Measurements from ENCODE around the gene GFRA1.
A peak's percentile ranks its signal among the peaks of the same experiment; 100 is the strongest.

Gene GFRA1

GRCh38 chr10:116106611-116107010 is 166.4 kb downstream of the GFRA1 start:
- DNase-seq (ENCODE audit: low read depth), result no peak
- H3K4me3 ChIP-seq (ENCODE audit: control insufficient read depth, low read depth, low read length), result no peak overlapping the region
- TF ChIP-seq, protein P1, sequence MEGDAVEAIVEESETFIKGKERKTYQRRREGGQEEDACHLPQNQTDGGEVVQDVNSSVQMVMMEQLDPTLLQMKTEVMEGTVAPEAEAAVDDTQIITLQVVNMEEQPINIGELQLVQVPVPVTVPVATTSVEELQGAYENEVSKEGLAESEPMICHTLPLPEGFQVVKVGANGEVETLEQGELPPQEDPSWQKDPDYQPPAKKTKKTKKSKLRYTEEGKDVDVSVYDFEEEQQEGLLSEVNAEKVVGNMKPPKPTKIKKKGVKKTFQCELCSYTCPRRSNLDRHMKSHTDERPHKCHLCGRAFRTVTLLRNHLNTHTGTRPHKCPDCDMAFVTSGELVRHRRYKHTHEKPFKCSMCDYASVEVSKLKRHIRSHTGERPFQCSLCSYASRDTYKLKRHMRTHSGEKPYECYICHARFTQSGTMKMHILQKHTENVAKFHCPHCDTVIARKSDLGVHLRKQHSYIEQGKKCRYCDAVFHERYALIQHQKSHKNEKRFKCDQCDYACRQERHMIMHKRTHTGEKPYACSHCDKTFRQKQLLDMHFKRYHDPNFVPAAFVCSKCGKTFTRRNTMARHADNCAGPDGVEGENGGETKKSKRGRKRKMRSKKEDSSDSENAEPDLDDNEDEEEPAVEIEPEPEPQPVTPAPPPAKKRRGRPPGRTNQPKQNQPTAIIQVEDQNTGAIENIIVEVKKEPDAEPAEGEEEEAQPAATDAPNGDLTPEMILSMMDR (conservative IDR thresholded peaks at IDR 0.05; ENCODE audit: control insufficient read depth, insufficient read depth, low read depth, low read length), result no peak

DNA sequence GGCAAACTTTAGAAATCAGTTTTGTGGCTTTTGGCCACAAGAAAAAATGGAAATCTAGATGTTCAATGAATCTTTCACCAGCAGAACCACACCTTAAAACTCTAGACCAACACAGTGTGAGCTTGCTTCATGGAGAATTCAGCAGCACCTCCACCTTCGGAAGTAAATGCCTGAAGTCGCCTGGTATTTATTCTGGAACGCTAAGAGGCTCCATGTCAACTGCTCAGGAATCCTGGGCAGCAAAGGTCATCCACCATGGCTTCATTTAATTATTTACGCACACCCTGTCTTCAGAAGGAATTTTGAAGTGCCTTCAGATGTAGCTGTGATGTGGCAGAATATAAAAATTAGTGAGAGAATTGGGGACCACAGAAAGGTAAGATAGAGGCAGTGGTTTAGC is 167.7 kb downstream of the GFRA1 start:
- TF ChIP-seq, protein P1 (conservative IDR thresholded peaks at IDR 0.05; ENCODE audit: control insufficient read depth, insufficient read depth, low read depth, low read length), result no peak
- H3K4me3 ChIP-seq (ENCODE audit: control insufficient read depth, low read depth, low read length), result no peak overlapping the region
- DNase-seq (ENCODE audit: low read depth), result no peak

DNA sequence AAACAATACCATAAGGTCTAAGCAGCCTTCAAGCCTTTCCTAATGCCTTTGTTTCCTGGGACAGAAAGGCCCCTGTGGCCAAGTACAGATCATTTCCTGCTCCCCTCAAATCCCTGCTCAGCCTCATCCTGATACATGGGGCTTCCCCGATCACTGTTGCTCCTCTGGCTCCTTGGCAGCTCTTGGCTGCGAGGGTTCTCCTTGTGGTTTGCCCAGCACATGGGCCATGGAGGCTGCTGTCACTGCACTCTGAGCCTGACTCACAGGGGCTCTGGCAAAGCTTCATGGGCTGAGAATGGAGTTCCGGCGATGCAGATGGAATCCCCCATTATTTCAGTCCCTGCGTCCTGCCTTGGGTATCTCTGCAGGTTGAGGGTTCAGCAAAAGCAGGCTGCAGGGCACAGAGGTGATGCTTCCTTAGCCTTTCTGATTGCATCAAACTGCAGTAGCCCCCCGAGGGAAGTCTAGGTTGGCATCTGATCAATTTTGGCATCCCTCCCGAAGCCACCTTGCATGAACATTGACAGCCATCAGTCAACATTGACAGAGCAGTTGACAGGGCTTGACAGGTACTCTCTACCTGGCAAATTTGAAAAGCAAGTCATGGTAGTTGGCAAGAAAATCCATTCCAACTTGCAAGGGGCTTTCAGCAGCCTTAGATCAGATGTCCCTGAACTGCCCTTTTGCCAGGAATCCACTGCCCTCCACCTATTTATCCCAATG is 168.6 kb downstream of the GFRA1 start:
- TF ChIP-seq, protein P1 (conservative IDR thresholded peaks at IDR 0.05; ENCODE audit: control insufficient read depth, insufficient read depth, low read depth, low read length), result no peak
- no peak for DNase-seq (ENCODE audit: low read depth)
- H3K4me3 ChIP-seq (ENCODE audit: control insufficient read depth, low read depth, low read length), result no peak overlapping the region

GRCh38 chr10:116103668-116104067 is 169.3 kb downstream of the GFRA1 start:
- no peak for DNase-seq (ENCODE audit: low read depth)
- no peak overlapping the region for H3K4me3 ChIP-seq (ENCODE audit: control insufficient read depth, low read depth, low read length)
- TF ChIP-seq, protein P1 (conservative IDR thresholded peaks at IDR 0.05; ENCODE audit: control insufficient read depth, insufficient read depth, low read depth, low read length), result no peak

DNA sequence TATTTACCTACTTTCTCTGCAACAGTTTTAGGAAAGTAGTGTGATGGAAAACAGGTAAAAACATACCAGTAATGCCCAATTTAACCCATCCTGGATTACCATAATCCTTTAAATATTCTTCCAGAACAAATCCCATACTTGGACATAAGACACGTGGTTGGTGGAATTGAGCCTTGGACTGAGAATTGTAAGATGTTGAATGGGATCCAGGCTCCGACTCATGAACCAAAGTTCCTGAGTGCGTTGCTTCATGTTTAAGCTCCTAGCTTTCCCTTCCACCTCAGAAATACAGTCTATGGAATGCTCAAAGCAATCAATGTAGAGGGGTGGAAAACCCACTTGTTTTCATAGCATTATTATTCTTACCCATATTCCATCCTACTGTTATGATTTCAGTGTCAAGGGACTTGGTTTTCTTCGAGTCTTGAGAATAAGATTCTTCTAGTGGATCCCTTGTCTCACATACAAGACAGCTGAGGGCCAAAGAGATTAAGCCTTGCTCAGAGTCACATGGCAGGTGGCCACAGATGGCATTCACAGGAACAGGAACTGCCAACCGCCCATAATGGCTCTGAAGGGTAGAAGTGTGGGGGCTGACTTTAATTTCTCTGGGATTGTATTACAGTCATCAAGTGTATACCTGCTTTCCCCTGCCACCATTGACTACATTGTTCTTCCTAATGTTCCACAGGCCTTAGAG is 171.2 kb downstream of the GFRA1 start:
- TF ChIP-seq, protein P1 (conservative IDR thresholded peaks at IDR 0.05; ENCODE audit: control insufficient read depth, insufficient read depth, low read depth, low read length), result no peak
- DNase-seq (ENCODE audit: low read depth), result peak; percentile 30
- H3K4me3 ChIP-seq (ENCODE audit: control insufficient read depth, low read depth, low read length), result no peak overlapping the region

DNA sequence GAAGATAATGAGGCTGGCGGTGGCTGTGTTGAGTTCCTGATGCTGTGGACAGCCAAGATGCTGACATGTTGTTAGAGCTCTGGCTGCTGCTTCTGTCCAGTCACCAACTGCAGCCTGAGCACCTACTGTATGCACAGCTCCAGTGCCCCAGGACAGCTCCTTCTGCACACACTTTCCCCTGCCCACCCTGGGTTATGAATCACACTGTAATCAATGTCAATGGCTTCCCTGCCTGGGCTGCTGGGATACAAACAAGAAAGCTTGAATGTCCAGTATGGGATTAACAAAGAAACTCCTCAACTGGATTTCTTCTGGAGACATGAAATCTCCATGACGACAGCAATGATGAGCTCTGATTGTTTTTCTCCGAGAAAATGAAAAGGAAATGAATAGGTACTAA is 172.0 kb downstream of the GFRA1 start:
- H3K4me3 ChIP-seq (ENCODE audit: control insufficient read depth, low read depth, low read length), result no peak overlapping the region
- TF ChIP-seq, protein P1 (conservative IDR thresholded peaks at IDR 0.05; ENCODE audit: control insufficient read depth, insufficient read depth, low read depth, low read length), result no peak
- no peak for DNase-seq (ENCODE audit: low read depth)
